Uterus (tissue), 4 donors: ENCODE results near the gene MED12. TPM values are rescaled to one million over a fixed set of nuclear protein-coding genes. Genes with fewer than 3 reads are reported as not detected.

Source experiments
- DNase-seq, 2 donors: peaks; one replicate each; pipeline ENCODE4 v3.0.0-alpha.2; 2019 to 2020
- H3K27ac ChIP-seq, 2 donors: fragments of 200-600 bp; sonication (generic); 1 replicate in 1 of 2; 2 replicates in 1 of 2; pipeline ENCODE4 v1.5.1; 2016 to 2018
- H3K27me3 ChIP-seq, 2 donors: fragments of 200-600 bp; sonication (generic); one replicate each; pipeline ENCODE4 v1.5.1; 2018 to 2019; ENCODE audit warnings: control low read depth in 1 of 2
- H3K36me3 ChIP-seq, 2 donors: fragments of 200-600 bp; sonication (generic); one replicate each; pipeline ENCODE4 v1.5.1; 2019; ENCODE audit warnings: control low read depth in 1 of 2
- H3K4me1 ChIP-seq, 2 donors: fragments of 200-600 bp; sonication (generic); one replicate each; pipeline ENCODE4 v1.5.1; 2018 to 2019; ENCODE audit warnings: control low read depth in 1 of 2
- H3K4me3 ChIP-seq, 2 donors: fragments of 200-600 bp; sonication (generic); 1 replicate in 1 of 2; 2 replicates in 1 of 2; pipeline ENCODE4 v1.5.1; 2018 to 2019; ENCODE audit warnings: mild to moderate bottlenecking in 1 of 2
- H3K9me3 ChIP-seq, 2 donors: fragments of 200-600 bp; sonication (generic); one replicate each; pipeline ENCODE4 v1.5.1; 2019; ENCODE audit warnings: control low read depth in 1 of 2
- POLR2A ChIP-seq, 2 donors: fragments of 450-650 bp; IDR thresholded peaks; one replicate each; pipeline ENCODE4 v1.6.1; 2016; ENCODE audit warnings: antibody characterized with exemption in 2 of 2, mild to moderate bottlenecking in 1 of 2, moderate library complexity in 1 of 2
- intact Hi-C: fragments of 100-400 bp; cut with DNase I; formaldehyde crosslinking; loops from one replicate; pipeline ENCODE4 v1.15.1; 2023; ENCODE audit warnings: low total_unique reads
- total RNA-seq, 4 donors: library from RNA; depleted of rRNA in 3 of 4; stranded (reverse); fragments of >200 nt in 3 of 4; gene quantifications; one replicate each; pipeline versions ENCODE4 v1.1.0 to v1.2.4, GENCODE V29; 2014 to 2023
- TF ChIP-seq, protein P1 (sequence below), 4 experiments: fragments of 200-600 bp in 2 of 4; fragments of 450-650 bp in 2 of 4; sonication (generic) in 2 of 4; IDR thresholded peaks; one replicate each; pipeline ENCODE4 v1.5.1; 2016 to 2019; ENCODE audit warnings: antibody characterized with exemption in 4 of 4, mild to moderate bottlenecking in 2 of 4, moderate library complexity in 1 of 4
- donor health status: DM: yes; HTN: yes; CAD: no.

Gene MED12
- total RNA-seq, 4 donors from 2014 or later: 11.2 to 91.5 (median 33.0) TPM

DNA sequence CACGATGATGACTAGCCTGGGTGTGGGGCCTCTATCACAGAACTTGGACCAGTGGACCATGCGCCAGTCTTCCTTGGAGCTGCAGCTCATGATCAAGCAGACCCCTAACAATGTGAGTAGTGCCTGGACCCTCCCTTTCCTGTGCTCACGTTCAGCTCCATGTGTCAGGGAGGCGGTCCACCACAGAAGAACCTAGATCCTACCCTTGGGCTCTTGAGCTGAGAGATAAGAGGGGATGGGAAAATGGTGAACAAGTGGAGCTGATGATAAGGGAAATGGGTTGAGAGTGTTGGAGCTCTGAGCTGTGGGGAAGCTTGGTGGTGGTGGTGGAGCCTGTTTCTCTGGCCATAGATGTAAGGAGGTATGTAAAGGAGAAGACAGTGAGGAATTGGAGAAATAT lies 13.1 kb downstream of the MED12 start:
- Histone ChIP-seq H3K4me1 (no peaks in the 10 kb centered on the region), H3K9me3 (no peaks in the 10 kb centered on the region), H3K27ac (no peak overlapping the region), H3K36me3 (no peaks in the 10 kb centered on the region), H3K4me3 (no peak overlapping the region), H3K27me3 (no peaks in the 10 kb centered on the region)
- DNase-seq: no peak
- intact Hi-C loops: no loop called here
- TF ChIP-seq, protein P1, sequence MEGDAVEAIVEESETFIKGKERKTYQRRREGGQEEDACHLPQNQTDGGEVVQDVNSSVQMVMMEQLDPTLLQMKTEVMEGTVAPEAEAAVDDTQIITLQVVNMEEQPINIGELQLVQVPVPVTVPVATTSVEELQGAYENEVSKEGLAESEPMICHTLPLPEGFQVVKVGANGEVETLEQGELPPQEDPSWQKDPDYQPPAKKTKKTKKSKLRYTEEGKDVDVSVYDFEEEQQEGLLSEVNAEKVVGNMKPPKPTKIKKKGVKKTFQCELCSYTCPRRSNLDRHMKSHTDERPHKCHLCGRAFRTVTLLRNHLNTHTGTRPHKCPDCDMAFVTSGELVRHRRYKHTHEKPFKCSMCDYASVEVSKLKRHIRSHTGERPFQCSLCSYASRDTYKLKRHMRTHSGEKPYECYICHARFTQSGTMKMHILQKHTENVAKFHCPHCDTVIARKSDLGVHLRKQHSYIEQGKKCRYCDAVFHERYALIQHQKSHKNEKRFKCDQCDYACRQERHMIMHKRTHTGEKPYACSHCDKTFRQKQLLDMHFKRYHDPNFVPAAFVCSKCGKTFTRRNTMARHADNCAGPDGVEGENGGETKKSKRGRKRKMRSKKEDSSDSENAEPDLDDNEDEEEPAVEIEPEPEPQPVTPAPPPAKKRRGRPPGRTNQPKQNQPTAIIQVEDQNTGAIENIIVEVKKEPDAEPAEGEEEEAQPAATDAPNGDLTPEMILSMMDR (IDR thresholded peaks at IDR 0.05): no peak
- no peak for TF ChIP-seq POLR2A (IDR thresholded peaks at IDR 0.05)

DNA sequence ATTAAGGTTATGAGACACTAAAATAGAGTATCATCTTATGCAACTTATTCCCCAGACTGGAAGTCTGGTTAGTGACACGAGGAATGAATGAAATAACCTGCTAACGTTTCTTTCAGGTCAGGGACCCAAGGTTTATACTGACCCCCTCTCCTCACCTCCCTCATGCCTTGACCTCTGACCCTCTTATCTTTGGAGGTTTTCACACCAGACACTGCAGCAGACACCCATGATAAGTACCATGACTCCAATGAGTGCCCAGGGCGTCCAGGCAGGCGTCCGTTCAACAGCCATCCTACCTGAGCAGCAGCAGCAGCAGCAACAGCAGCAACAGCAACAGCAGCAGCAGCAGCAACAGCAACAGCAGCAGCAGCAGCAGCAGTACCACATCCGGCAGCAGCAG lies 22.0 kb downstream of the MED12 start:
- Histone ChIP-seq H3K27me3 (no peaks in the 10 kb centered on the region), H3K9me3 (no peaks in the 10 kb centered on the region), H3K4me3 (no peak overlapping the region), H3K4me1 (no peaks in the 10 kb centered on the region), H3K27ac (no peak overlapping the region), H3K36me3 (no peaks in the 10 kb centered on the region)
- DNase-seq: no peak
- intact Hi-C loops: no loop called here
- TF ChIP-seq, protein P1 (IDR thresholded peaks at IDR 0.05): no peak
- TF ChIP-seq POLR2A (IDR thresholded peaks at IDR 0.05): no peak

- no peaks in the 10 kb centered on the region for H3K9me3 ChIP-seq
- intact Hi-C loops: no loop called here
- no peaks in the 10 kb centered on the region for H3K27me3 ChIP-seq
- TF ChIP-seq, protein P1 (IDR thresholded peaks at IDR 0.05): no peak
- no peak for TF ChIP-seq POLR2A (IDR thresholded peaks at IDR 0.05)
- H3K27ac ChIP-seq: peak overlapping the region in 1 of 2 donors; percentile 21
- H3K36me3 ChIP-seq: no peaks in the 10 kb centered on the region
- H3K4me3 ChIP-seq: no peak overlapping the region
- H3K4me1 ChIP-seq: no peaks in the 10 kb centered on the region
- DNase-seq: peak; percentile 54 to 58
These were observed 25.1 kb downstream of the MED12 start for GRCh38 chrX:71143508-71143907.

- intact Hi-C loops: no loop called here
- Histone ChIP-seq H3K9me3 (no peaks in the 10 kb centered on the region), H3K4me1 (no peaks in the 10 kb centered on the region), H3K27ac (no peak within 1 kb of the TSS), H3K36me3 (no peaks in the 10 kb centered on the region), H3K4me3 (peak within 1 kb of the TSS; percentile 11 to 20), H3K27me3 (no peaks in the 10 kb centered on the region)
- DNase-seq: no peak
- TF ChIP-seq, protein P1 (IDR thresholded peaks at IDR 0.05): no peak
- no peak for TF ChIP-seq POLR2A (IDR thresholded peaks at IDR 0.05)
These were observed 26.3 kb downstream of the MED12 start, which contains the start of gene NLGN3 for GRCh38 chrX:71144651-71145050. TSS of gene NLGN3 (plus strand) at chrX:71144841. CDS start at chrX:71147750, 2,909 bp downstream.

DNA sequence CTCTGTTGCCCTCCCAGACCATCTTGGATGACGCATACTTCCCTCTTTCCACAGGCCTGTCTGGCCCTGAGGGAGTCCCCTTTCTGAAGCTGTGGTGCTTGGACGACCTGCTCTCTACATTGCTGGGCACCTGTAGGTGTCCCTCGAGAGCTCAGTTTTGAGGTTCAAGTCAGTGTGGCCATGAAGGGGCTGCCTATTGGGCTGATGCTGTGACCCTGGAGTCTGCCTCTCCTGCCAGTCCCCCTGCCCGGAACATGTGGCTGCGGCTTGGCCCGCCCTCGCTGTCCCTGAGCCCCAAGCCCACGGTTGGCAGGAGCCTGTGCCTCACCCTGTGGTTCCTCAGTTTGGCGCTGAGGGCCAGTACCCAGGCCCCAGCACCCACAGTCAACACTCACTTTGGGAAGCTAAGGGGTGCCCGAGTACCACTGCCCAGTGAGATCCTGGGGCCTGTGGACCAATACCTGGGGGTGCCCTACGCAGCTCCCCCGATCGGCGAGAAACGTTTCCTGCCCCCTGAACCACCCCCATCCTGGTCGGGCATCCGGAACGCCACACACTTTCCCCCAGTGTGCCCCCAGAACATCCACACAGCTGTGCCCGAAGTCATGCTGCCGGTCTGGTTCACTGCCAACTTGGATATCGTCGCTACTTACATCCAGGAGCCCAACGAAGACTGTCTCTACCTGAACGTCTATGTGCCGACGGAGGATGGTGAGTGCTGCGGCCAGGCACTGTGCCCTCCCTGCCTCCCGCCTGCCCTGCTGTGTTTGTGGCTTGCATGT lies 29.3 kb downstream of the MED12 start:
- no peaks in the 10 kb centered on the region for H3K4me1 ChIP-seq
- intact Hi-C loops: no loop called here
- TF ChIP-seq, protein P1 (IDR thresholded peaks at IDR 0.05): no peak
- no peak for TF ChIP-seq POLR2A (IDR thresholded peaks at IDR 0.05)
- H3K36me3 ChIP-seq: no peaks in the 10 kb centered on the region
- DNase-seq: no peak
- H3K27me3 ChIP-seq: no peaks in the 10 kb centered on the region
- no peaks in the 10 kb centered on the region for H3K9me3 ChIP-seq
- no peak overlapping the region for H3K27ac ChIP-seq
- no peak overlapping the region for H3K4me3 ChIP-seq
